Measurements from ENCODE around the gene ARMH3. TPM values are rescaled to one million over a fixed set of nuclear protein-coding genes. Genes with fewer than 3 reads are reported as not detected.
"Not testable (repeated sequence)": the region's sequence is repeated elsewhere in the genome, so short reads cannot be mapped to it uniquely, and the experiment has no call there.

ARMH3 gene
- total RNA-seq, 2 donors from 2014 or later: 28.6 to 37.3 TPM

- no peak for DNase-seq
- intact Hi-C loops (cut with DNase I, micrococcal nuclease): loop anchor here in 1 of 2 donors (10.0 kb wide), 2 partner anchors 117 to 157 kb away; partner anchors contain the start of gene KCNIP2
- no peak for ATAC-seq
These were observed 54.4 kb downstream of the ARMH3 start for GRCh38 chr10:102001435-102002068.

DNA sequence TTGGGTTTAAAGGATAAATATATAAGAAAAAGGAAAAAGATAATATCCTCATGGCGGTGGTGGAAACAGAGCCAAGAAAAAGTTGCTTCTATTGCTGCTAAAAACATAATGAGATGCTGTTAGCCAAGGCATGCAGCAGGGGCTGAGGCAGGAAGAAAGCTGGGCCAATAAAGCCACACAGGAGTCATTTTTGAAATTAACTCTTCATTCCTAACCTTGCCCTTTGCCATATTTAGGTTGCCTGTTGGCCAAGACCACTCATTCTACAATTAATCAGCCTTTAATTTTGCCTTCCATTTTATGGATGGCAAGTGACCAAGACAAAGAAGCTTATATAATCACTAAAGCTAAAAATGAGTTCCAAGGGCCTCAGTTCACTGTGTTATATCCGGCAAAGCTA lies 58.2 kb downstream of the ARMH3 start:
- no peak for ATAC-seq
- DNase-seq: no peak
- intact Hi-C loops (cut with DNase I, micrococcal nuclease): no loop called here

DNA sequence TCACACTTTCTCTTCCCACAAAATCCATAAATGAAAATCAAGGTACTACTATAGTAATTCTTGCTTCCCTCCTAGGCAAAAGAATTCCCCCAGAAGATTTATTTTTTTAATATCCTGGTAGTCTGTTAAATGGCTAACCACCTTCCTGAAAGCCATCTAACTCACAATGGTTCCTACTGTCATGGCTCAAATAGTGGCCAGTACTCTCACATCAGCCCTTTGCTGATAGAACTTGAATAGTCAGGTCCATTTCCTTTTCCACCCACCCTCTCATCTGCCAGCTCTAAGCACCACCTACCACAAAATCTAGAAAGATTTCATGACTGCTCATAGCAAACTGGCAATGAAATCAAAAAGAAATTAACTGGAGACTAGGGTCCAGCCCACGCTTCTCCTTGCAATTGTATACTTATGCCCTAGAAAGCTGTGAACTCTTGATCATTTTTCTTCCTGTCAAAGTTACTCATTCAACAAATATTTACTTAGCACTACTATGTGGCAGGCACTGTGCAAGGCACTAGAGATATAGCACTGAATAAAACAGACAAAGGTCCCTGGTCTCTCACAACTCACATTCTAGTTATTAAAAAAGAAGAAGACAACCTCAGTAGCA lies 60.4 kb downstream of the ARMH3 start:
- DNase-seq: no peak
- intact Hi-C loops (cut with DNase I, micrococcal nuclease): no loop called here
- ATAC-seq: peak; percentile 92

DNA sequence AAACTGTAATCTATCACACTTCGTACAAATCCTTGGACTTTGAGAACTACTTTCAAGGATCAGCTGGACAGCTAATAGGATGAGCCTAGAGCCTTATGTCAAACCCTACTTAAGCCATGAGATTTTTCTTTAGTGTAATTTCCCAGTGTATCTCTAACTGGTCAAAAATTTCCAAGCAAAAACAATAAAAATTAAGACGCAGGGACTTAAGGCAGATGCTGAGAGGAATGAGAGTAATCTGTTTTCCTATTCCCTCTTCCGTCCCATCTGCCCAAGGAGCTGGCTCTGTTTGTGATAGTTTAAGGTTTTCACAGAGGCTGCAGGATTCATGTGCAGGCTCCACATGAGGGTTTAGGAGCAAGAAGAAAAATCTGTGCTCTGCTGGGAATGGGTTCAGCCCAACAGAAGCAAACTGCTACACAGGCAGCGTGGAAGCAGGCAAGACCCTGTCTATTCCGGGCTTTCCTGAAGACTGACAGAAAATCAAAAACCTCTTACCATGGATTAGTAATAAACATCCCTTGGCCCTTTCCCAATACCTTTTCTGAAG lies 62.2 kb downstream of the ARMH3 start:
- intact Hi-C loops (cut with DNase I, micrococcal nuclease): no loop called here
- ATAC-seq (no peak), DNase-seq (no peak)

DNA sequence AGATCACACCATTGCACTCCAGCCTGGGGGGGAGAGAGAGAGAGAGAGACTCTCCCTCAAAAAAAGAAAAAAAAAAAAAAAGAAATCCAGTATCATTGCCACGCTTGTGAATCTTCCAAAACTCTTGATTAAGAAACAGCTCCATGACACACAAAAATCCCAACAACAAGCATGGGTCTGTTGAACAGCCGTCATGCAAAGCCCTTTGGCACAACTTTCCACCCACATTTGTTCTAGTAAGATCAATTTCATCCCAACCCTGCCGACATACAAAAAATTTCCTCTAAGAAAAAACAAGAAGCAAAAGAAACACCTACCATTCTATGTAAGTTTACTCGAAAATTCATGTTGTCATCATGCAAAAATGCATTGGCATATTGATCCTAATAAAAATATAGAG lies 62.8 kb downstream of the ARMH3 start:
- ATAC-seq (no peak), DNase-seq (no peak)
- intact Hi-C loops (cut with DNase I, micrococcal nuclease): no loop called here

DNA sequence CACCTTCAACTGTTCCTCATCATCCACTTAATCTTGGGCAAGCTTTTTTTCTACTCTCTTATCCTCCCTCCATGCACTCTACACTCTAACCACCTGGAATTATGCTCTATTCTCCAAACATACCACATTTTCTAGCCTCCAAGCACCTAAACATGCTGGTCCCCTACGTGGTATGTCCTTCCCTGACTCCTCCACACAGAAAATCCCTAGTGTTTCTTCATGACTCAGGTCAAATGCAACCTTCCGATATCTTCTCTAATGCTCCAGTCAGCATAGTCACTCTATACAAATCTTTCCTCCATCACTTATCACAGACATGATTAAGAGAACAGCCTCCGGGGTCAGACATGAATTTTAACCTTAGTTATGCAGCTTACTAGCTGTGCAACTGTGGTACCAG lies 68.8 kb downstream of the ARMH3 start:
- DNase-seq (no peak), ATAC-seq (no peak)
- intact Hi-C loops (cut with DNase I, micrococcal nuclease): no loop called here

- intact Hi-C loops (cut with DNase I, micrococcal nuclease): no loop called here
- DNase-seq: peak; percentile 22 to 26
- peak; percentile 53 for ATAC-seq
These were observed 69.4 kb downstream of the ARMH3 start for GRCh38 chr10:101986624-101986971.

GRCh38 chr10:101980677-101981076 lies 75.3 kb downstream of the ARMH3 start:
- ATAC-seq; intact Hi-C loops (cut with DNase I, micrococcal nuclease); DNase-seq: not testable (repeated sequence)

DNA sequence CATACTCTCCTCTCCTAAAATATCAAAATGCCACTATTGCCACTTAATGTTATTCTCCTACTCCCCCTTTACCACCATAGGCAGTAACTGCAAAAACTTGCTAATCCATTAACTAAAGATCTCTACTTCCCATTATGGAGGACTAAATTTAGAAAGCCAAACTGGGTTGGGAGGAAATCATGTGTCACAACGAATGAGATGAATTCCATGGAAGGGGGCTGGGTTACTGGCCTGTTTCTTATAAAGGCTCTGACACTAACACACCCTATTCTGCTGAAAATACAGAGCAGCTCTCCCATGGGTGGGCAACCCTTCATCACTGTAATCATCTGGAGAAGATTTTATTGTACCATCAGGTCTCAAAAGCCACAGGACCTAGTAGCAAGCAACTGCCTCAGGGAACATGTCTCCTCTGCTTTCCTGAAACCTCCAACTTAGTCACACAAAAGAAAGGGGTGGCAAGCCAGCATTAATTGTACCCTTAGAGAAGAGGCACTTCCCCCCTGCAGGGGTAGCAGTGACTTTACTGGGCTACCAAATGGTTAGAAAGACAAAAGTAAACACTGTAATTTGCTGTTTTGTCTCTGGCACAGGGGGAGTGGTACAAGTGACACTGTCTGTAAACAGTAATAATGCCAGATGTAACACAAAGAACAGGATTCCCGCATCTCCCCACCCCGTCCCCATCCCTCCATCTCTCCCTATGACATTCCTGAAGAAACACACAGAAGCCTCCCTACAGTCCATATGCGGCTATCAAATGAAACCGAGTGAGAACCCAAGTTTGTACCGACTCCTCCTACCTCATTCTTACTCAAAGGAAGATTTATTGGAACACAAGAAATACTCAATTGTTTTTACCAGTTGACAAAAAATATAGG lies 81.6 kb downstream of the ARMH3 start:
- no peak for DNase-seq
- intact Hi-C loops (cut with DNase I, micrococcal nuclease): no loop called here
- ATAC-seq: no peak

DNA sequence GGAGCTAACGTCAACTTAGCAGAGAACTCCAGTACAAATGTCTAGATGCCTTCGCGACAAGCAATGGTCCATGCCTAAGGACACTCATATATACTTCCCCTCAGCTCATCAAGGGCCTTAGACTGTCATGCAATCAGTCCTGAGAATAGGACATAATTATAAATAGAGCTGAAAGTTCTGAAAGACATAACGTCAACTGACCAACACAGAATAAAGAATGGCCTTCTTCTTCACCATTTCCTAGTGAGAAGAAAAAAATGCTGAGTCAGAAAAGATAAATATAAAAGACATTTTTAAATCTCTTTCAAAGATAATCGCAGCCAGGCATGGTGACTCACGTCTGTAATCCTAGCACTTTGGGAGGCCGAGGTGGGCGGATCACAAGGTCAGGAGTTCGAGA lies 83.2 kb downstream of the ARMH3 start:
- DNase-seq (no peak), ATAC-seq (no peak)
- intact Hi-C loops (cut with DNase I, micrococcal nuclease): no loop called here

GRCh38 chr10:101969412-101969922 lies 86.5 kb downstream of the ARMH3 start:
- DNase-seq (no peak), ATAC-seq (no peak)
- intact Hi-C loops (cut with DNase I, micrococcal nuclease): no loop called here

- intact Hi-C loops (cut with DNase I, micrococcal nuclease): no loop called here
- ATAC-seq (no peak), DNase-seq (no peak)
These were observed 87.0 kb downstream of the ARMH3 start for GRCh38 chr10:101968940-101969321.

GRCh38 chr10:101968286-101968939 lies 87.6 kb downstream of the ARMH3 start:
- intact Hi-C loops (cut with DNase I, micrococcal nuclease): no loop called here
- ATAC-seq (no peak), DNase-seq (no peak)

DNA sequence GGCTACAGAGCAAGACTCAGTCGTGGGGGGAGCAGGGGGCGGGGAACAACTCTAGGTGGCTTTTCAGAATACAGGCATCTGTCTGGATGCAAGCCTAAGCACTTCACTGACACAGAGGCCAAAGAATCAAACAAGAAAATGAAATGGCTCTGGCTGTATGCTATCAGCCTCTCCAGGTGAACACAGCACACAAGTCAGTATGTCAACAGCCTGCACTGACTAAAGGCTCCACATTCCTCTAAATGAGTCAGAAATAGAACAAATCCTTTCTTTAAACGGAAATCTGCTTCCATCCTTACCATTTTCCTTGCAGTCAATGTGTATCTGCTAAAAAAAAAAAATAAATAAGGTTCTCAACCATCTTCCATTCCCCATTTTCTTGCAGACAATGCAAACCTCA lies 88.3 kb downstream of the ARMH3 start:
- DNase-seq (no peak), ATAC-seq (no peak)
- intact Hi-C loops (cut with DNase I, micrococcal nuclease): no loop called here

DNA sequence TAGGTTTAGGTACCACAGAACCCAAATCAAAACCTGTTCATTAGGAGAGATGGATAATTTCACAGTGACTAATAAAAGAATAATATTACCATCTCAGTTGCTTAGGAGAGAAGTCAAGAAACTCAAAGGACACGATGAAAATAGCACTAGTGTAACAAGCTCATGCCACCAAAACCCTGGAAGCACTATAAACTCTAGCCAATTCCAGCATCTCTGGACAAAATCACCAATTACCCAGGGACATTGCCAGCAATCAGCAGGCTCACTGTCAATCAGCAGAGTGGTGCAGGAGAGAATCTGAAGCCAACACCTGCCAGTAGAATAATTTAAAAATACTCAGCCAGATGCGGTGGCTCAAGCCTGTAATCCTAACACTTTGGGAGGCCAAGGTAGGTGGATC lies 88.9 kb downstream of the ARMH3 start:
- no peak for DNase-seq
- no peak for ATAC-seq
- intact Hi-C loops (cut with DNase I, micrococcal nuclease): no loop called here

DNA sequence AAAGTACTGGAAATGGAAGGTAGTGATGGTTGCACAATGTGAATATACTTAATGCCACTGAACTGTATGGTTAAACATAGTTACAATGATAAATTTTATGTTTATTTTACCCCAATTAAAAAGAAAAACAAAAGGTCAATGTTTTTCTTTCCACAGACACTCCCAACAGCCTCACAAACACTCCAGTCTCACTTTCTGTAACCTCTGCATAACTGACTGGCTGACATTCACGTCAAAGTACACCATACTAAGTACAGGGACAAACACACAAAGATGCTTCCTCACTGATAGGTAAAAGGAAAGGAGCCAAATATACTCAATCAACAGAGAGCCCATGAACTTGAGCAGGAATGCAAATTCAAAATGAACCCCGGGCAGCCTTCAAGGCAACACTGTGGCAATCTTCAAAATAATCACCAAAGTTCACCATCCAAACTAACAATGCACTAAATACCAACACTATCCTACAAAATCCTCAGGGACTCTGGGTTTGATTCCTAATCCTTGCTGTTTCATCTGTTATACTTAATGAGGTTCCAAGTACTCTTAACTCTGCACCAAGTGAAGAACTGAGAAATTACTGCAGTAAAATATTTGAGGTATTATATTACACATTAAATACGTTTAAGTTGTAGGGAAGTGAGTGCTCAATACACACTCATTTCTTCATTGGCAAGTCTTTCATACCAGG lies 90.8 kb downstream of the ARMH3 start:
- intact Hi-C loops (cut with DNase I, micrococcal nuclease): no loop called here
- no peak for DNase-seq
- peak; percentile 62 for ATAC-seq

DNA sequence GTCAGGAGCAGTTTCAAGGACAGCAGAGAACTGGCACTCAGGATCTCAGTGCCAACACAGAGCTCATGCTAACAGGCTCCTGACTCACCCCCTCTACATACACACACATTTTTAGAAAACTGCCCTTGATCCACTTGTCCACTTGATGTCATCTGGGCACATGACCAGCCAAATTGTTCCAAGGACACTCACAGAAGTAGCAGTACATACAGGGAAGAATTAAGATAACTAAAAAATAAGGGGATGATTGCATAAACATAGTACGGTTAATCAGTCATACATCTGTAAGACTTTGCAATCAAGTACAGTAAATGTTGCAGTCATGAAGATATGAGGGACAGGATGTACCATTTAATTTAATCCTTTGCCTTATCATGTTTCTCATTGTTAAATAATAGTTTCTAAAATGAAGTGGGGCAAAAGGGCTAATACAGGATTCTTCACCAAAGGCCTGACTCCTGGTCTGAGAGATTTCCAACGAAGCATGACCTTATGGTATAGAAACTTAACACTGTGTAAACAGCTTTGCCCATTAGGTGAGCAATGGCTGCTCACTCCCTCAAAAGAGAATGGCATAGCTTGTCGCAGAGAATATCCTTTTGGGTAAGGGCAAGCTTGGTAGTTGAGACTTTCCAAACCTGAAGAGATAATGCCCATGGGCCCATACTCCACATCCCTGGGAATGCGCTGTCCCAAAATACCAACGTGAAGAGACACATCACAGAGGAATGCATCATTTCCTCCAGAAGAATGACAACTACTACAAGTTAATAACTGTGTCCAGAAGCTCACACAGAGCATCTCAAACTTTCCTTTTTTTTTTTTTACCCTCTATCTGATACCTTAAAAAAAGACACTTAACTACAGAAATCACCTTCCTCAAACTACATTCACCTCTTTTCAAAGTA lies 94.1 kb downstream of the ARMH3 start:
- intact Hi-C loops (cut with DNase I, micrococcal nuclease): no loop called here
- ATAC-seq (no peak), DNase-seq (no peak)

Data from left colon (tissue), 2 donors.